ENCODE data around the gene CSTPP1. TPM values are rescaled to one million over a fixed set of nuclear protein-coding genes. Genes with fewer than 3 reads are reported as not detected.

CSTPP1 gene
- total RNA-seq, 4 donors from 2014 or later: 35.3 to 51.9 (median 39.7) TPM

GRCh38 chr11:47152953-47153950 lies 216.7 kb downstream of the CSTPP1 start:
- H3K27me3 ChIP-seq: no peaks in the 10 kb centered on the region
- no peaks in the 10 kb centered on the region for H3K9me3 ChIP-seq
- WGBS, 2 donors: 42 to 44% methylated on average over 11 of the region's 11 CpGs
- peaks cover 0 to 41% (median 8%) of the 10 kb centered on the region in 4 donors for H3K4me1 ChIP-seq
- H3K27ac ChIP-seq: peak overlapping the region in 2 of 4 donors; percentile 52 to 58
- DNase-seq (ENCODE audit: low spot score in 2 of 2): peak; percentile 80 to 93
- peaks cover 0 to 22% (median 0%) of the 10 kb centered on the region in 3 donors for H3K36me3 ChIP-seq
- peak; percentile 90 to 96 (median 93) for TF ChIP-seq CTCF (IDR thresholded peaks at IDR 0.05)
- TF ChIP-seq POLR2A (IDR thresholded peaks at IDR 0.05): no peak
- peak in 1 of 2 donors; percentile 73 for TF ChIP-seq EP300 (IDR thresholded peaks at IDR 0.05)
- no peak overlapping the region for H3K4me3 ChIP-seq

- H3K9me3 ChIP-seq: no peaks in the 10 kb centered on the region
- peaks cover 0 to 25% (median 8%) of the 10 kb centered on the region in 4 donors for H3K4me1 ChIP-seq
- H3K36me3 ChIP-seq: peaks cover 0 to 36% (median 0%) of the 10 kb centered on the region in 3 donors
- TF ChIP-seq POLR2A (IDR thresholded peaks at IDR 0.05) (no peak), EP300 (IDR thresholded peaks at IDR 0.05) (no peak), CTCF (IDR thresholded peaks at IDR 0.05) (no peak)
- H3K27me3 ChIP-seq: no peaks in the 10 kb centered on the region
- no peak for DNase-seq (ENCODE audit: low spot score in 2 of 2)
- no peak overlapping the region for H3K27ac ChIP-seq
- 57 to 60% methylated on average over 18 of the region's 18 CpGs for WGBS, 2 donors
- H3K4me3 ChIP-seq: no peak overlapping the region
Measured at GRCh38 chr11:47154616-47155570, 218.3 kb downstream of the CSTPP1 start.

- Histone ChIP-seq H3K4me1 (peaks cover 0 to 24% (median 8%) of the 10 kb centered on the region in 4 donors), H3K9me3 (no peaks in the 10 kb centered on the region), H3K27ac (no peak overlapping the region), H3K27me3 (no peaks in the 10 kb centered on the region), H3K4me3 (no peak overlapping the region), H3K36me3 (peaks cover 0 to 36% (median 0%) of the 10 kb centered on the region in 3 donors)
- no peak for DNase-seq (ENCODE audit: low spot score in 2 of 2)
- TF ChIP-seq POLR2A (IDR thresholded peaks at IDR 0.05) (no peak), EP300 (IDR thresholded peaks at IDR 0.05) (no peak), CTCF (IDR thresholded peaks at IDR 0.05) (no peak)
- WGBS, 2 donors: 86 to 91% methylated on average over 4 of the region's 4 CpGs
Measured at GRCh38 chr11:47155879-47156278, 219.3 kb downstream of the CSTPP1 start.

DNA sequence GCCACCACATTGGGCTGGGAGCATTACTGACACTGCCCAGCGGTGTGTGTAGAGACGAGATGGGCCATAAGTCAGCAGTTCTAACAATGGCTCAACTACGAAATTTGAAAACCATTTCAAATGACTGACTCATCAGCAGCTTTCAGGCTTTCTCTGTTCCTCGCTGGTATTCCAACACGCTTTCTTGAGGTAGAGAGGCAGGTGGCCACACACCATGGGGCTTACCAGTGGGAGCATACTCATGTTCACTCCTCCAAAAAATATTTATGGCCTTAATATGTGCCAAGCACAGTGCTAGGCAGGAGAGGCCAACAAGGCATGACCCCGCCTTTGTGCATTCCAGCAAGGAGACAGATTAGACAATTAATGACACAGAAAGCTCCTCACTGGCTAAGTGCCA lies 219.8 kb downstream of the CSTPP1 start:
- Histone ChIP-seq H3K27me3 (no peaks in the 10 kb centered on the region), H3K9me3 (no peaks in the 10 kb centered on the region), H3K4me1 (peaks cover 0 to 28% (median 8%) of the 10 kb centered on the region in 4 donors), H3K36me3 (peaks cover 0 to 36% (median 0%) of the 10 kb centered on the region in 3 donors), H3K4me3 (no peak overlapping the region), H3K27ac (no peak overlapping the region)
- 91 to 92% methylated on average over 5 to 6 of the region's 6 CpGs for WGBS, 2 donors
- DNase-seq (ENCODE audit: low spot score in 2 of 2): no peak
- no peak for TF ChIP-seq EP300 (IDR thresholded peaks at IDR 0.05)
- TF ChIP-seq POLR2A (IDR thresholded peaks at IDR 0.05): no peak

DNA sequence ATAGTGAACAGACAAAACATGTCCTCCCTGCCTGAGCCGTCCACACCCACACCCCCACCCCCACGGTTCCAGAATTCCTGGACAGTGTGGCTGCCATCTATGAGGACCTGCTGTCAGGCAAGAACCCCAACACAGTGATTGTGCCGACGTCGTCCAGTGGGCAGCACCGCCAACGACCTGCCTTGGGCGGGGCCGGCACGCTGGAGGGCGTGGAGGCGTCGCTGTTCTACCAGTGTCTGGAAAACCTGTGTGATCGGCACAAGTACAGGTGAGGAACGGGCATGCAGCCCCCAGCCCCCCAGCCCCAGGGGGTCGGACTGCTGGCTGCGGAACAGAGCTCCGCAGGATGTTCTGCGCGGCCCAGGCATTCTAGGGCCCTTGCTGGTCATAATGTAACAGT lies 220.4 kb downstream of the CSTPP1 start:
- Histone ChIP-seq H3K27me3 (no peaks in the 10 kb centered on the region), H3K4me3 (no peak overlapping the region), H3K27ac (no peak overlapping the region), H3K36me3 (peaks cover 0 to 36% (median 0%) of the 10 kb centered on the region in 3 donors), H3K4me1 (peaks cover 0 to 34% (median 8%) of the 10 kb centered on the region in 4 donors), H3K9me3 (no peaks in the 10 kb centered on the region)
- WGBS, 2 donors: 86 to 87% methylated on average over 15 to 19 of the region's 20 CpGs
- no peak for DNase-seq (ENCODE audit: low spot score in 2 of 2)
- TF ChIP-seq POLR2A (IDR thresholded peaks at IDR 0.05) (no peak), EP300 (IDR thresholded peaks at IDR 0.05) (no peak), CTCF (IDR thresholded peaks at IDR 0.05) (no peak)

Data from tibial nerve (tissue), 4 donors.